Osteocyte (in vitro differentiated cells): Measurements from ENCODE around the gene FNBP1. TPM values are rescaled to one million over a fixed set of nuclear protein-coding genes. Genes with fewer than 3 reads are reported as not detected.

Experiments
- DNase-seq: peaks from one replicate; pipeline ENCODE4 v3.0.0; 2021; ENCODE audit warnings: mixed read lengths; ENCODE audit not compliant: unreplicated experiment; ENCODE audit errors: extremely low spot score
- H3K27ac Mint-ChIP-seq: one replicate; pipeline ENCODE4 v1.8.0; 2021; ENCODE audit warnings: mild to moderate bottlenecking, mixed read lengths; ENCODE audit not compliant: unreplicated experiment
- H3K27me3 Mint-ChIP-seq: one replicate; pipeline ENCODE4 v1.8.0; 2021; ENCODE audit warnings: mixed read lengths; ENCODE audit not compliant: unreplicated experiment
- H3K36me3 Mint-ChIP-seq: one replicate; pipeline ENCODE4 v1.8.0; 2021; ENCODE audit warnings: mixed read lengths; ENCODE audit not compliant: unreplicated experiment
- H3K4me1 Mint-ChIP-seq: one replicate; pipeline ENCODE4 v1.8.0; 2021; ENCODE audit warnings: mixed read lengths; ENCODE audit not compliant: unreplicated experiment
- H3K4me3 Mint-ChIP-seq: one replicate; pipeline ENCODE4 v1.8.0; 2021; ENCODE audit warnings: mild to moderate bottlenecking, moderate library complexity, mixed read lengths; ENCODE audit not compliant: unreplicated experiment
- H3K9me3 Mint-ChIP-seq: one replicate; pipeline ENCODE4 v1.8.0; 2021; ENCODE audit warnings: mixed read lengths; ENCODE audit not compliant: unreplicated experiment
- total RNA-seq: library from RNA; stranded (reverse); gene quantifications from 2 replicates; pipeline ENCODE4 v1.2.1, GENCODE V29; 2021
- TF ChIP-seq, protein P1 (sequence below): fragments of 200-600 bp; sonication (generic); IDR thresholded peaks from 2 replicates; pipeline ENCODE4 v1.5.0; 2021; ENCODE audit warnings: antibody characterized with exemption, mild to moderate bottlenecking, moderate library complexity

FNBP1 gene
- total RNA-seq, 1 donor from 2014 or later = 62.2 TPM

DNA sequence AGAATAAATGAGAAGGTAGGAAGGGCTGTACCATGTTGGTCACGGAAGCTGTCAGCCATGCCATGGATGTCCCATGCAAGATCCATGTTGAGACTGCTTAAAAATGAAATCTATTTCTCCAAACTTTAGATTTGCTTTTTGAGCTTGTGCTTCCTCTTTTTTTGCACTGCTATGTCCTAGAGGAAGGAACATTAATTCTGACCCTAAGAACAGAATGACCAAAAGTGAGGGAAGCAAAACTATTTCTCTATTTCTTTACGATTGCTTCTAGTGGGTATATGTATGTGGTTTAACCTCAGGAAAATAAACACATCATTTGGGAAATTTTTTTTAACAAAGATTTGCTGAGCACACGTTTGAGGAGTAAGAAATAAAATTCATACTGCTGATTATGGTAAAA is 123.1 kb downstream of the FNBP1 start:
- H3K9me3 Mint-ChIP-seq = no peaks in the 10 kb centered on the region
- no peak for DNase-seq
- TF ChIP-seq, protein P1, sequence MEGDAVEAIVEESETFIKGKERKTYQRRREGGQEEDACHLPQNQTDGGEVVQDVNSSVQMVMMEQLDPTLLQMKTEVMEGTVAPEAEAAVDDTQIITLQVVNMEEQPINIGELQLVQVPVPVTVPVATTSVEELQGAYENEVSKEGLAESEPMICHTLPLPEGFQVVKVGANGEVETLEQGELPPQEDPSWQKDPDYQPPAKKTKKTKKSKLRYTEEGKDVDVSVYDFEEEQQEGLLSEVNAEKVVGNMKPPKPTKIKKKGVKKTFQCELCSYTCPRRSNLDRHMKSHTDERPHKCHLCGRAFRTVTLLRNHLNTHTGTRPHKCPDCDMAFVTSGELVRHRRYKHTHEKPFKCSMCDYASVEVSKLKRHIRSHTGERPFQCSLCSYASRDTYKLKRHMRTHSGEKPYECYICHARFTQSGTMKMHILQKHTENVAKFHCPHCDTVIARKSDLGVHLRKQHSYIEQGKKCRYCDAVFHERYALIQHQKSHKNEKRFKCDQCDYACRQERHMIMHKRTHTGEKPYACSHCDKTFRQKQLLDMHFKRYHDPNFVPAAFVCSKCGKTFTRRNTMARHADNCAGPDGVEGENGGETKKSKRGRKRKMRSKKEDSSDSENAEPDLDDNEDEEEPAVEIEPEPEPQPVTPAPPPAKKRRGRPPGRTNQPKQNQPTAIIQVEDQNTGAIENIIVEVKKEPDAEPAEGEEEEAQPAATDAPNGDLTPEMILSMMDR = no peak
- no peaks in the 10 kb centered on the region for H3K27me3 Mint-ChIP-seq
- H3K4me1 Mint-ChIP-seq = peaks cover 1% of the 10 kb centered on the region
- H3K36me3 Mint-ChIP-seq = peaks cover 40% of the 10 kb centered on the region
- no peak overlapping the region for H3K4me3 Mint-ChIP-seq
- no peak overlapping the region for H3K27ac Mint-ChIP-seq

DNA sequence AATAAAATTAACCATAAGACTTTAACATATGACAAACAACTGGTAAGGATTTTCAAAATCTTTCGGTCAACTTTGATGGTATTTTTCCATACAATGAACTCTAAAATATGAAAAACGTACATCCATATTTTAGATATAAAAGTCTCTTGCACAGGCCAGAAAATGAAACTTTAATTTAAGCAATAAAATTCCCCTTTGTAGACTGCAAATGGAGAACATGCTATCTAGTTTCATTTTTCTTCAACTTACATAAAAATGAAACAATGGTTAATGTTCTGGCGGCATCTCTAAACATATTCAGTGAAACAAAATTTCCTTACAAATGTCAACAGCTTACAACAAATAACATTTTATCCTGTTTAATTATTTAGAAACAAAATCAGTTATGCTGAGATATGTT is 123.7 kb downstream of the FNBP1 start:
- Mint-ChIP-seq H3K27ac (no peak overlapping the region), H3K27me3 (no peaks in the 10 kb centered on the region), H3K4me3 (no peak overlapping the region), H3K9me3 (no peaks in the 10 kb centered on the region), H3K4me1 (peaks cover 1% of the 10 kb centered on the region), H3K36me3 (peaks cover 37% of the 10 kb centered on the region)
- TF ChIP-seq, protein P1 = no peak
- no peak for DNase-seq

DNA sequence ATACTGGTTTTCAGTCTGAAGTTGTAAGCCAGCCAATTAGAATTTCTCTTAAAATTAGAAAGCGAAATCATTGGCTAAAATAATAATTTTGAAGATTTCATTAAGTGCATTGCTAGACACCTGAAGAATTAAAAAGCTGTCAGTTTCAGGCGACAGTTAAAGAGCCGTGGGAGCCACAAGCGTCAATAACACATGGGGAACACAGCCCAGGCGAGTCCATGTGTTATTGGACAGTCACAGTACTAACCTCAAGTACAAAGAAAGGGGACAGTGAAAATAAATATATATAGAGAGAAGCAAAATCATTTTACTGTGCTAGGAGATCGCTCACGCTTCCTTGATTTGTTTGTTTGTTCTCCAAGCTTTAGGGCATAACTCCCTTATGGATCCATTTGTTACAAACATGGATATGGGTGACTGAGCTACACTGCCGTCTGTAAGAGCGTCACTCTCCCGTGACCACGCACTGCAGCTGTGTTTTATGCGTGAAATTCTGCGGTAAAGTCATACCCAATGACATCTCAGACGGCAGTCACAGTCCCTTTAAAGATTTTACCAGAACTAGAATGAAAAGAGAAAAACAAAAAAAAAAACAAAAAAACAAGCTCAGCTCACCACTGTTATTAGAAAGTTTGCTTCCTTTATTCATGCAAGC is 124.6 kb downstream of the FNBP1 start:
- TF ChIP-seq, protein P1 = no peak
- no peak overlapping the region for H3K4me3 Mint-ChIP-seq
- no peaks in the 10 kb centered on the region for H3K27me3 Mint-ChIP-seq
- DNase-seq = no peak
- H3K9me3 Mint-ChIP-seq = no peaks in the 10 kb centered on the region
- no peak overlapping the region for H3K27ac Mint-ChIP-seq
- H3K36me3 Mint-ChIP-seq = peaks cover 31% of the 10 kb centered on the region
- peaks cover 1% of the 10 kb centered on the region for H3K4me1 Mint-ChIP-seq

DNA sequence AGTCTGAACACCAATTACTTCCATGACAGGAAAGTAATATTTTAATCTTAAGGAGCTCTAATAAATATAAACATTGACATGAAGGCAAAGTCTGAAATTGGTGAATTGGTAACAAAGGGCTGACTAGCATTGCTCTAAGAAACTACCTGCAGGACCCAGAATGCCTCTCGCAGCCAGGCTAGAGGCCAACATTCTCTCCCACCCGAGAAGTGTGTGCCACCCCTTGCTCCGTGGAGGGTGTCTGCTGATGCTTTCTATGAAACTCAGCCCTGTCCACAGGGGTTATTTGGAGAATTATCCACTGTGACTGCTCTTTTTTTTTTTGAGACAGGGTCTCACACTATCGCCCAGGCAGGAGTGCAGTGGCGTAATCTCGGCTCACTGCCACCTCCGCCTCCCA is 126.3 kb downstream of the FNBP1 start:
- no peak overlapping the region for H3K4me3 Mint-ChIP-seq
- no peaks in the 10 kb centered on the region for H3K27me3 Mint-ChIP-seq
- DNase-seq = no peak
- peaks cover 1% of the 10 kb centered on the region for H3K4me1 Mint-ChIP-seq
- TF ChIP-seq, protein P1 = no peak
- peaks cover 24% of the 10 kb centered on the region for H3K36me3 Mint-ChIP-seq
- no peak overlapping the region for H3K27ac Mint-ChIP-seq
- H3K9me3 Mint-ChIP-seq = no peaks in the 10 kb centered on the region

DNA sequence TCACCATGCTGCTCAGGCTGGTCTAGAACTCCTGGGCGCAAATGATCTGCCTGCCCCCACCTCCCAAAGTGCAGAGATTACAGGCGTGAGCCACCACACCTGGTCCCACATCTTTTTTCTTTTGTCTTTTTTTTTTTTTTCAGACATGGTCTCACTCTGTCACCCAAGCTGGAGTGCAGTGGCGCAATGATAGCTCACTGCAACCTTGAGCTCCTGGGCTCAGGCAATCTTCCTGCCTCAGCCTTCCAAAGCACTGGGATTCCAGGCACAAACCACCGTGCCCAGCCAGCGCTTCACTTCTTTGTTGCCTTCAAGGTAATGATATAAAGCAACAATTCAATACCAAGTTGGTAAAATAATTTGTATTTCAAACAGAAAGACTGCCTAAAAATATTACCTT is 128.9 kb downstream of the FNBP1 start:
- H3K27me3 Mint-ChIP-seq = no peaks in the 10 kb centered on the region
- TF ChIP-seq, protein P1 = no peak

More for the DNA sequence above, 128.9 kb downstream of the FNBP1 start:
- peaks cover 17% of the 10 kb centered on the region for H3K4me1 Mint-ChIP-seq
- no peak overlapping the region for H3K27ac Mint-ChIP-seq
- H3K36me3 Mint-ChIP-seq = peaks cover 18% of the 10 kb centered on the region
- no peaks in the 10 kb centered on the region for H3K9me3 Mint-ChIP-seq
- no peak for DNase-seq
- no peak overlapping the region for H3K4me3 Mint-ChIP-seq
